Activated CD8-positive, alpha-beta memory T cell treated with anti-CD3 and anti-CD28 coated beads, Interleukin-2, amount 50 U/mL, for 1 hour (primary cell): ENCODE measurements around the gene HOXB6.

Experiments used
- DNase-seq: peaks from one replicate; pipeline ENCODE4 v3.0.0-alpha.2; 2020; ENCODE audit errors: extremely low read depth

Gene HOXB6

GRCh38 chr17:48552466-48553189 is 52.2 kb downstream of the HOXB6 start:
- DNase-seq = no peak

- no peak for DNase-seq
Observed at GRCh38 chr17:48551596-48552465, 53.0 kb downstream of the HOXB6 start.

- no peak for DNase-seq
Observed at GRCh38 chr17:48551214-48551555, 53.6 kb downstream of the HOXB6 start.

- DNase-seq = no peak
Observed at GRCh38 chr17:48550502-48551213, 54.1 kb downstream of the HOXB6 start.

- no peak for DNase-seq
Observed at GRCh38 chr17:48549914-48550501, 54.8 kb downstream of the HOXB6 start.

GRCh38 chr17:48549281-48549630 is 55.5 kb downstream of the HOXB6 start:
- DNase-seq = no peak

GRCh38 chr17:48548523-48549280 is 56.1 kb downstream of the HOXB6 start:
- no peak for DNase-seq

GRCh38 chr17:48547808-48548522 is 56.8 kb downstream of the HOXB6 start:
- no peak for DNase-seq

GRCh38 chr17:48546924-48547807 is 57.6 kb downstream of the HOXB6 start:
- DNase-seq = no peak

- DNase-seq = no peak
Observed at GRCh38 chr17:48546137-48546923, 58.5 kb downstream of the HOXB6 start.
